ENCODE results near the gene ZNF440.
A peak's percentile ranks its signal among the peaks of the same experiment; 100 is the strongest.
"Not testable (repeated sequence)": the region's sequence is repeated elsewhere in the genome, so short reads cannot be mapped to it uniquely, and the experiment has no call there.

ZNF440 gene

GRCh38 chr19:11828957-11829876 lies 15.1 kb downstream of the ZNF440 start:
- not testable (repeated sequence) for DNase-seq

DNA sequence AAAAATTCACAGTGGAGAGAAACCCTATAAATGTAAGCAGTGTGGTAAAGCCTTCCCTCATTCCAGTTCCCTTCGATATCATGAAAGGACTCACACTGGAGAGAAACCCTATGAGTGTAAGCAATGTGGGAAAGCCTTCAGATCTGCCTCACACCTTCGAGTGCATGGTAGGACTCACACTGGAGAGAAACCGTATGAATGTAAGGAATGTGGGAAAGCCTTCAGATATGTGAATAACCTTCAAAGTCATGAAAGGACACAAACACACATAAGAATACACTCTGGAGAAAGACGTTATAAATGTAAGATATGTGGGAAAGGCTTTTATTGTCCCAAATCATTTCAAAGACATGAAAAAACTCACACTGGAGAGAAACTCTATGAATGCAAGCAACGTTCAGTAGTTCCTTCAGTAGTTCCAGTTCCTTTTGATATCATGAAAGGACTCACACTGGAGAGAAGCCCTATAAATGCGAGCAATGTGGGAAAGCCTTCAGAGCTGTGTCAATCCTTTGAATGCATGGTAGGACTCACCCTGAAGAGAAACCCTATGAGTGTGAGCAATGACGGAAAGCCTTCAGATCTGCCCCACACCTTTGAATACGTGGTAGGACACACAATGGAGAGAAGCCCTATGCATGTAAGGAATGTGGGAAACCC lies 18.3 kb downstream of the ZNF440 start:
- DNase-seq, result no peak

- no peak for DNase-seq
These were observed 19.5 kb downstream of the ZNF440 start for GRCh38 chr19:11833541-11833940.

- DNase-seq, result not testable (repeated sequence)
These were observed 21.6 kb downstream of the ZNF440 start for GRCh38 chr19:11835626-11836066.

GRCh38 chr19:11843722-11844121 lies 29.6 kb downstream of the ZNF440 start:
- DNase-seq, result no peak

- not testable (repeated sequence) for DNase-seq
These were observed 33.5 kb downstream of the ZNF440 start for GRCh38 chr19:11847615-11848014.

GRCh38 chr19:11848200-11848593 lies 34.1 kb downstream of the ZNF440 start:
- no peak for DNase-seq

- peak; percentile 34 for DNase-seq
These were observed 34.8 kb downstream of the ZNF440 start, which contains the start of gene ZNF439 for GRCh38 chr19:11848594-11849469. TSS of gene ZNF439 (plus strand) at chr19:11848726. CDS start at chr19:11848868, 142 bp downstream.

- DNase-seq, result not testable (repeated sequence)
These were observed 36.2 kb downstream of the ZNF440 start for GRCh38 chr19:11850289-11850688.

DNA sequence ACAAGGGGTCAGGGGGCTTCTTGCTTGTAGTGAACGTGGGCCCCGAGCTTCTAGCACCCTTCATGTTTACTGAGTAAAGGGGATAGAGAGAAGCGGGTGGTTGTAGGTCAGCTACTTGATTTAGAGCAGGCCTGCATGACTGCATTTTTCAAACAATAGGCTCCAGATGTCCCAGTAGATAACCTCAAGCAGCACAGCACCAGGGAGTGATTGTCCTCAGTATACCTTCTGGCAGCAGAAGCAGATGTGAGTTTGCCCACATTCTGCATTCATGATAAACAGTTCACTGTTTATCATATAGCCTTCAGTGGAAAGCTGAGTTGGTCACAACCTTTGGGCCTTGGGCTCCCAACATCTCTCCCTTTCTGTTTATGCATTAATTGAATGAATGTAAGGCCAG lies 39.3 kb downstream of the ZNF440 start:
- DNase-seq, result no peak

DNA sequence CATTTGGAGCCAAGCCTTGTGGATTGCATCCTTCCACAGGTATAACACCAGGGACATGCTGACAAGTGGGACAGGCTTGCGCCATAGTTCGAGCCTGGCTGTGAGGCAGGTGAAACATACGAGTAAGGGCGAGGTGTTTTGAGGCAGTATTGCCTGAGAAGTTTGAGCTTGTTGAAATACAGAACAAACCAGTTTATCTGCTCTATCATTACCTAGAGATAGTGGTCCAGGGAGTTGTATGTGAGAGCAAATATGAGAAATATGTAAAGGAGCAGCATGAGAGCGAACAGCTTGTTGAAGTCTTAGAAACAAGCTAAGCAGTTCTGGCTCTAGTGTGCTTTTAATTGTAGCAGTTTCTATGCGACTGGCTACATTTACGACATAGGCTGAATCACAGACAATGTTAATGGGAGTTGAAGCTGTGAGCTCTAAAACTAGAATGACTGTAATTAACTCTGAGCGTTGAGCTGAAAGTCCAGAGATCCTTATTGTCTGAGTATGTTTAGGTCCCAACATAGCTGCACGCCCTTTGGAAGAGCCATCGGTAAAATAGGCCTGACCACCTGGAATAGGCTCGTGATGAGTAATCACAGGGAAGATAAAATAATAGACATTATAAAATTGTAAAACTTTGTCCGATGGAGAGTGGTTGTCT lies 42.6 kb downstream of the ZNF440 start:
- no peak for DNase-seq

GRCh38 chr19:11860721-11861120 lies 46.6 kb downstream of the ZNF440 start:
- no peak for DNase-seq

GRCh38 chr19:11861301-11861700 lies 47.2 kb downstream of the ZNF440 start:
- no peak for DNase-seq

- DNase-seq, result not testable (repeated sequence)
These were observed 53.7 kb downstream of the ZNF440 start for GRCh38 chr19:11867766-11868165.

- no peak for DNase-seq
These were observed 54.1 kb downstream of the ZNF440 start for GRCh38 chr19:11868188-11868587.

GRCh38 chr19:11872624-11873023 lies 58.6 kb downstream of the ZNF440 start:
- no peak for DNase-seq

DNA sequence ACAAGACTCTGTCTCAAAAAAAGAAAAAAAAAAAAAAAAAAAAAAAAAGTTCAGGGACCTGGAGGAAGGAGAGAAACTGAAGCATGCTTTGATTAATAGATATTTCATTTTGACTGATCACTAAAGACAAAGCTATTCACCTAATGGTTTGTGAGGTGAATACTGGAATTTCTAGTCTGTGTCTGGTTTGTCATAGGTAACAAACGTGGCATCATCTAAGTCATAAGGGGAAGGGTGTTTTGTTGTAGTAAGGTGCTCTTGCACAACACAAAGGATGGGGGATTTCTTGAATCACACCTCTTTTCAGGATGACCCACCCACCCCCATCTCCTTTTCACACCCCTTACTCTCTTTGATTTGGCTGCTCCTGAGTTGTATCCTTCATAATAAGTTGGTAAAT lies 59.7 kb downstream of the ZNF440 start:
- no peak for DNase-seq

DNA sequence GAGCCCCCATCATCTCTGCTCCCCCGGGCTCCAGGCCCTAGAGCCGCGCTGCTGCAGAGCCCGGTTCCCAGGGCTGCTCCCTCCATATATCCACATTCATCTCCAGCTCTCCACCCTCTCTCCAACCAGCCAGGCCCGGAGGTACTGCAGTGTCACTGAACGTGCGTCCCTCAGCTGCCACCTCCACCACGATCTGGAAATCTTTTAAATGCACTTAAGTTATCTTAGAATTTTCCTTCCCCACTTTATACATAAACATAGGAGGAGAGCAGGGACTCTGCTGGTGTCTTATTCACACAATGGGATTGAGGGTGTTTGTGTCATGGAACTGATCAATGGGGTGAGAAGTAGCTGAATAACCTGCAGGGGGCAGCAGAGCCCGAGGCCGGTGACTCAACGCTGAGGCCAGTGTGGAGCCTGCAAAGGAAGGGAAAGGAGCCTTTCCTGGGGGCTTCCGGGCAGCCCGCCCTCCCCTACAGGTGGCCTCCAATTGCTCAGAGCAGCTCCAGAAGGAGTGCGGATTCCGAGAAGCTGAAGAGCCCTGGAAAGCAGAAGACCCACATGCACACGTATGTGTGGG lies 65.7 kb downstream of the ZNF440 start:
- DNase-seq, result peak; percentile 25

GRCh38 chr19:11880598-11880997 lies 66.5 kb downstream of the ZNF440 start:
- DNase-seq, result no peak

DNA sequence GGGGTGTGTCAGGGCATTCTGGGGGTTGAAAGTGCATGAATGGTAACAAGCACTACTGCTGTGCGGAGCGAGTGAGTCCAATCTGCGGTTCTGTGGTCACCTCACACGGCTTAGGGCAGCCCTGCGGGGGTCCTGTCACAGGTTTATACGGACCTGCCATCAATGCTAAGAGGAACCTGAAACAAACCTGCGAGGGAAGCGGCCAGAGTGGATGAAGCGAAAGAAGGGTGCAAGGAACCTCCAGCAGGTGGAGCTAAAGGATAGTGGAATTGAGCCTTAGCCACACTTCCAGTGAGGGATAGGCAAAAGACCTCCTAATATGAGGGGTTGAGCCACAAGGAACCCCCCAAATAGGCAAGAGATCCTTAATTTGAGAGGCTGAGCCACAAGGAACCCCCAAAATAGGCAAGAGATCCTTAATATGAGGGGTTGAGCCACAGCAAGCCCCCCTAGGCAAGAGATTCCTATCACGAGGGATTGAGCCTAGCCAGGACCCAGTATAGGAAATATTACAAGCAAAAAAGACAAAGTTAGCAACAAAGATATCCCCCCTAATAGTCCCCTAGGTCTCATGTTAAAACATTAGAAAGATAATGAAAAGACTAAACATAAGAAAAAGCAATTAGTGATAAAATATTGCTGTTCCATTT lies 67.2 kb downstream of the ZNF440 start:
- DNase-seq, result peak; percentile 74

GRCh38 chr19:11882606-11883005 lies 68.5 kb downstream of the ZNF440 start:
- DNase-seq, result no peak

Measured in RPMI8226 (cell line).